Fibroblast of skin of left quadriceps (primary cell): Measurements from ENCODE around the gene ASTL.
"Not testable (repeated sequence)": the region's sequence is repeated elsewhere in the genome, so short reads cannot be mapped to it uniquely, and the experiment has no call there.

Source experiments
- DNase-seq, 2 experiments: peaks; one replicate each; pipeline ENCODE4 v3.0.0-alpha.2; 2013; ENCODE audit warnings: low read depth in 2 of 2

Gene ASTL

DNA sequence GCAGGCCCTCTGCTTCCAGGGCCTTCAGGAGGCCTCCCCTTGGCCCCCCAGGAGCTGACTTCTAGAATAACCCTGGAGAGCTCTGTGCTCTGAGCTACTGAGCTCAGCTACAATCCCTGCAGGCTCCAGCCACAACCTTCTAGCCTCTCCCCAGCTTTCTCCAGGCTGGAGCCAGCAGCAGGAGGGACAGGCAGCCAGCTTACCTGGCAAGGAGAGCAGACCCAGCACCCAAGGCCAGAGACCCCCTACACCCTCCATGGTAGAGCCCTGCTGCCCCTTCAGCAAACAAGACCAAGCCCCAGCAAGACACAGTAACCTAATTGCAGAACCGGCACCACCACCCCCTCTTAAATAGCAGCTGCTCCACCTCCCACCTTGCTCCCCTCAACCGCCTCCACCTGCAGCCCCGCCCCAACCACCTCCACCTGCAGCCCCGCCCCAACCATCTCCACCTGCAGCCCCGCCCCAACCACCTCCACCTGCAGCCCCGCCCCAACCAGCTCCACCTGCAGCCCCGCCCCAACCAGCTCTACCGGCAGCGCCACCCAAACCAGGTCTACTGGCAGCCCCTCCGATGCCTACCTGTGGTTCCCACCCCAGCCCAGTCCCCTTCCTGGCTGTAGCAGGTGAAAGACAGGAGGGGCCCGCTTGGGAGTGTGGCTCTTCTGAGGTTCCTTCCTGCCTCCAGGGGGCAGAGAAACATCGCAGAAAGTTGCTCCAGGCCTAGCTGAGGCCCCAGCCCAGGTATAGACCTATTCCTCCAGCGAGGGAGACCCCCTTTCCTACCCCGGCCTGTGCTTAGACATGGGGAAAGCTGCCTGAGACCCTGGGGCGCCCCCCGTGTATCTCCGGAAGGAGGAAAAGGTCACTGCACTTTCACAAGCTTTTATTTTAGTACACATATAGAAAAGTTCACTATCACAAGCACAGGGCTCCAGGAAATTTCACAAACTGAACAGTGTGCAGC, at the start of gene ASTL:
Gene ASTL, minus strand, starts transcription at position 324 of the 967 bp plus-strand sequence. Its CDS starts 66 bp downstream, at position 258.
- no peak for DNase-seq

DNA sequence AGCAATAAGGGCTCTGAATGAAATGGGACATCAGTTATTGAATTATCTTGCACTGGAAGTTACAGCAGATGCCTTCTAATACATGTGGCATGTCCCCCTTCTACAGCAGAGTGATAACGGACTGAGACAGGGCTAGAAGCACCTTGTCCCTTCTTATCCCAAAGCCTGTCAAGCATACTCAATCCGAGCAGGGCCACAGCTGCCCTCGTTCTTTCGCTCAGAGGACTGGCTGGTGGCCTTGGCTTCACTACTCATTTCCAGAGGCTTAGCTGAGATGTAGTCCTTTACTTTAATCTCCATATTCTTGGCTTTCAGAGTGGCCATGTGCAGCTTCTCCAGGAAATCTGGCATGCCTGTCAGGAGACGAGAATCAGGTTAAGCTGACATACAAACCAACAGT, 48.3 kb upstream of the ASTL start:
- DNase-seq, result no peak

DNA sequence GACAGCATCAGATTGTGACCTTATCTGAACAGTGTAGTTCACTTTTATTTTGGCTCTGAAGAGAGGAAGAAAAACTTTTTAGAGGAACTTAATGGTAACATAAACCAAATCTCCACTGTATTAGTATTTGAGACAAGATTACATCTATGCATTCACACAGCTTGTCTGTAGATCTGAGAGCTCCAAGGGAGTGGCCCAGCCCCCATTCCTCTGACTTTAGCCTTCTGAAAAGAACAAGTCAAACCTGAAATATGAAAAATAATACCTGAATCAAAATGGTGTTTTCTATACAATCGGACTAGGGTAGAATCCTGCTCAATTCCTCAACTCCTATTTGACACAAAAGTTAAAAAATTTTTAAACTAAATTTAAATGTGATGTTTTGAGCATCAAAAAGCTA, 47.2 kb upstream of the ASTL start:
- DNase-seq, result no peak

DNA sequence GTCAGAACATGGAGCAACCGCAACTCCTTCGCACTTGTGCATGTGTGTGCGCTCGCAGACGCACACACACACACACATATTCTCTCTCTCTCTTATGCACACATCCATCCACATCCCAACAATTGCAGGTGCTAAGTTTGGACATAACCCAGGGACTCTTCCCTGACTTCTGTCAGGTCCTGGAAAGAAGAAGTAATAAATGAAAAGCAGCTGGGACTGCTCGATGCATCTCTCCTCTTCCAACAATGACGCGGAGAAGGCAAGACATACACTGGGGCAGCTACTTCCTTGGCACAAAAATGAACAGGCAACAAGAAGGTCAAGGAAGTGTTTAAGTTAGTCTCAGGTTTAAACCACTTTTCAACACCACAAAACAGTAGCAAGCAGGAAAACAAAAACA, 46.7 kb upstream of the ASTL start:
- DNase-seq, result no peak

DNA sequence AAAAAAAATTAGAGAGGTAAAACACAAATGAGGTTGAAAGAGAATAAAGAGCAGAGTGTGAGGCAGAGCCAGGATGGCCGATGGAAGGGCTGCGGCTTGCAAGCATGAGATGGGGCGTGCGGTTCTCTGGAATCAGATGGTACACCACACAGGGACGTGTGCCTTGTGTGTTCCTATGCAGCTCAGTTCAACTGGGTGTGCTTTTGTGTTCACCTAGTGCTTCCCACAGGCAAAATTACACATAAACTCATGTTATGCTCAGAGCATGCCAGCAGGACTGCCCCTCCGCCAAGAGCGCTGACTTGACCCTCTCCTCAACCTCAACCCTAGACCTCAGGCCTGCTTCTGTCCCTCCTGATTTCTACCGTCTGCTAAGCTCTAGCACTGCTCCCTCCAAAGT, 45.9 kb upstream of the ASTL start:
- no peak for DNase-seq

DNA sequence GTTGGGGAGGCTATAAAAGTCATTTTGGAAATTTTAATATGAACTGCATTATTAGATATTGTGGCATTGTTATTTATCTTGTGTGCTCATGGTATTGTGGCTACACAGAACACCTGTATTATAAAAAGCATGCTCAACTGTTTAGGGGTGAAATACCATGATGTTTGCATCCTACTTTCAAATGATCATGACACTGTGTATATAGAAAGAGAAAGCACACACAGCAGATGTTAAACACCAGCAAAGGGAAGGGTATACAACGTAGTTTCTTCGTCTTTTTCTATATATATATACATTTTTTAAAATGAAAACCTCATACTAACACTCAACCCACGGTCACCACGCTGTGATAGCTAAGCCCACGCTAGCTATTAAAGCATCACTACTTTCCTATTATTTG, 43.2 kb upstream of the ASTL start:
- no peak for DNase-seq

DNA sequence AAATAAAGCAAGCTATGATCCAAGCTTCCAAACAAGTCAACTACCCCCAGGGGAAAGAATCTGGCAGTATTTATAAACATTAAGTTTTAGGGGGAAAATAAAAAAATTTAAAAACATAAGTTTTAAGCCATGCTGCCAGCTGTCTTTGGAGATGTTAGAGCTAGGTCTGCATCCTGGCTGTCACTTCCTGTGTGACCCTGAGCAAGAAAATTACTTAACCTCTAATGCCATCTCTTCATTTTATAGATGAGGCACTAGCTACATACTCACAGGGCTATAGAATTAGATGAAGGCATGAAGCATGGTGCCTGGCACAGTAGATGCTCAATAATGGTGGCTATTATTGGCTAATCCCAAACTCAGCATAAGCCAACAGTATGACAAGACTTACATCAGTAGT, 42.2 kb upstream of the ASTL start:
- no peak for DNase-seq

DNA sequence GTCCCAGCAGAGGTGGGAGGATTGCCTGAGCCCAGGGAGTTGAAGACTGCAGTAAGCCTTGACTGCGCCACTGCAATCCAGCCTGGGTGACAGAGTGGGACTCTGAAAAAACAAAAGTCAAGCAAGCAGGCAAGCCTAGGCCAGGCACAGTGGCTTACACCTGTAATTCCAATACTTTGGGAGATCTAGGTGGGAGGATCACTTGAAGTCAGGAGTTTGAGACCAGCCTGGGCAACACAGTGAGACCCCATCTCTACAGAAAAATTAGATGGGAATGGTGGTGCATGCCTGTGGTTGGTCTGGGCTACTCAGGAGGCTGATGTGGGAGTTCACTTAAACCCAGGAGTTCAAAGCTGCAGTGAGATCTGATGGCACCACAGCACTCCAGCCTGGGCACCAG, 41.7 kb upstream of the ASTL start:
- no peak for DNase-seq

DNA sequence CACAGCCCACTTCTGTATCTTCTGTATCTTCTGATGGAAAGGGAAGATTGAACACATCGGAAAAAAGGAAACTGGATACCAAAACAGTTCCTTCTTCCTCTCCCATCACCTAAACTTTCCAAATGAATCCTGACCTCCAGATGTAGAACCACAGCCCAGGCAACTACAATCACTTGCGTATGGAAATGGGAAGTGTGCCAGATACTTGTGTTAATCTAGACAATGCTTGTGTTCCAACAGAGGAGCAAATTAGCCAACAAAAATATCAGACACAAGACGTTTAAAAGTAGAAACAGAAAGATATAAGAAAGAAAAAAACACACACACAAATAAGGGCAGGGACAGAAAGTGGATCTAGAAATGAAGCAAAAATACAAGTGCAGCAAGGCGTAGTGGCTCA, 38.4 kb upstream of the ASTL start:
- no peak for DNase-seq

DNA sequence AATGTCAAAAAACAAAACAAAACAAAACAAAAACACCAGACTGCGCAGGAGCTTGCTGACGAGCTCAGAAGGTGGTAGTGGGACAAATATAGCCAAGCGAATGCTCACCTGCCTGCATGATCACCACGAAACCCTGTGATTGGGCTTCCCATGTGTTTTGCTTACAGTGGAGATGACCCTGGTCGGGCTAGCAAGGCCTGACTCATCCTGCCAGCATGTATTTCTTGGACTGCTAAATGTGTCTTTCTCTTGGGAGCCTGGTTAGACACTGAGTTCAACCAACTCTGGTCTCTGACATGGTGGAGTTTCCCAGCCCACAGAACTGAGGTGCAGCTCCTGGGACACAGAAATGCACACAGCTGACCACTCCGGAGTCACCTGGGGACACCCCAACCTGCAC, 37.6 kb upstream of the ASTL start:
- DNase-seq, result no peak

DNA sequence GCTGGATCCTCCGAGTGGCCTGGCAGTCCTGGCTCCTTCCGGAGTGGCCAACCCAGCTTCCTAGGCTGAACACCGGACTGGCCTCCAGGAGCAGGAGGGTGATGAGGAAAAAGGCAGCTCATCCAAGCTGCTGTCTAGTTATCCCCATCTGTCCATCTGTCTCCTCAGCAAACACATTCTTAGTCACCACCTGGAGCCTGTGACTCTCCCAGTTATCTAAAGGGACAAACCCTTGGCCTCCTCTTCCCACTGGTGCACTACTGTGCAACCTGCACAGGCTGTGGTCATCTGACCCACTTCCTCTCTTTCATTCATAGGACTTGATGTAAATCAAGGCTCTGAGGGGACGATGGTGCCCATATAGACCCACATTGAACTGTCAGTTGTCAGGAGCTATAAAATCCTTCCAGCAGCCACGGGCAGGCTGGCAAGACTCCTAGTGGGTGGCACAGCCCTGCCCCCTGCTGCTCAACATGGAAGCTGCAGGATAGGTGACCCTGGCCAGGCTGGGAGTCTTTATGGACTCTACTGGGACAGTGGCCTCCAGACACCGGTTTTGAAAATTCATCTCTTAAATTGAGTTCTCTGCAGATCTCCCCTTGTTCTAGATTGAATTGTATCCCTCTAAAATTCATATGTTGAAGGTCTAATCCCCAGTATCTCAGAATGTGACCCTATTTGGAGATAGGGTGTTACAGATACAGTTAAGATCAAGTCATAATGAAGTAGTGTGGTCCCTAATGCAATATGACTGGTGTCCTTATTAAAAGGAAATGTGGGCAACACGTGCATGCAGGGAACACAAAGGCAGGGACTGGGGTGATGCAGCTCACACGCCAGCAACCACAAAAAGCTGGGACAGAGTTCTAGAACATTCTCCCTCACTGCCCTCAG, 36.2 kb upstream of the ASTL start:
- DNase-seq, result no peak

DNA sequence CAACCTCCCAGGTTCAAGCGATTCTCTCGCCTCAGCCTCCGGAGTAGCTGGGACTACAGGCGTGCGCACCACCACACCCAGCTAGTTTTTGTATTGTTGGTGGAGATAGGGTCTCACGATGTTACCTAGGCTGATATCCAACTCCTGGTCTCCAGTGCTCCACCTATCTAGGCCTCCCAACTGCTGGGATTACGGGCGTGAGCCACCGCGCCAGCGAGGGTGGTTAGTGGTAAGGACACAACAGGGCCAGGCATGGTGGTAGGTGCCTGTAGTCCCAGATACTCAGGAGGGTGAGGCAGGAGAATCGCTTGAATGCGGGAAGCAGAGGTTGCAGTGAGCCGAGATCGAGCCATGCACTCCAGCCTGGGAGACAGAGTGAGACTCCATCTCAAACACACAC, 33.5 kb upstream of the ASTL start:
- DNase-seq, result no peak

DNA sequence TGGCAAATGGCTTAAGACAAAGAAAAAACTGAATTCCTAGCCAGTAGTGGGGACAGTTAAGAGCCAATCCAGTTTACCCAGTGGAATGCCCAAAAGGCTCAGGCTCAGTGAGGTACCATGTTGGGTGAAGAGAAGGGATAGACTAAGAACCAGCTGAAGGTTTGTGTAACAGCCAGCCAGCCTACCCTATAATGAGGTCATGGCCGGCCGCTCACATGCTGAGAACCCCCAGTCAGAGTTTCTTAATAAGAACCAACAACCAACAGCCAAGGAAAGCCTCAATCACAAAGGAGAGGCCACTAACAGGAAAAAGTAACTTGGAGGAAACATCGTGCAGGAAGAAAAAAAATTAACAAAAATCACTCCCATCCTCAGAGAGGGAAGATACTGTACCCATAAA, 32.3 kb upstream of the ASTL start:
- no peak for DNase-seq

DNA sequence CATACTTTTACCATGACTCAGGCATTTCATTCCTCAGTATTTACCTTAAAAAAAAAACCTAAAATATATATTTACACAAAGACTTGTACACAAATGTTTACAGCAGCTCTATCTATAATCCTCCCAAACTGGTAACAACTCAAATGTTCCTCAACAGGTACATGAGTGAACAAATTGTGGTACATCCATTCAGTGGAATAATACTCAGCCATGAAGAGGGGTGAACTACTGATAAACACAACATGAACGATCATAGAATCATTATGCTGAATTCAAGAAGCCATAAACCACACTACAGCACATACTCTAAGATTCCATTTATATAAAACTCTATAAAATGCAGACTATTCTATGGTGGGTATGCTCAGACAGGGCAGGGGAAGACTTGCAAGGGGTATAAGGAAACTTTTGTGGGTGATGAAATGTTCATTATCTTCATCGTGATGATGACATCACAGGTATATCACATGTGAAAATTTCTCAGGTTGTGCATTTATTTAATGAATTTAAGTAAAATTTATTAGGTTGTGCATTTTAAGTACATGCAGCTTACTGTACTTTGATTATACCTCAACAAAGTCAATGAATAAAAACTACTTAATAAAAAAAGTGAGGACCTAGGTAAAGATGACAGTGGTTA, 31.7 kb upstream of the ASTL start:
- no peak for DNase-seq

DNA sequence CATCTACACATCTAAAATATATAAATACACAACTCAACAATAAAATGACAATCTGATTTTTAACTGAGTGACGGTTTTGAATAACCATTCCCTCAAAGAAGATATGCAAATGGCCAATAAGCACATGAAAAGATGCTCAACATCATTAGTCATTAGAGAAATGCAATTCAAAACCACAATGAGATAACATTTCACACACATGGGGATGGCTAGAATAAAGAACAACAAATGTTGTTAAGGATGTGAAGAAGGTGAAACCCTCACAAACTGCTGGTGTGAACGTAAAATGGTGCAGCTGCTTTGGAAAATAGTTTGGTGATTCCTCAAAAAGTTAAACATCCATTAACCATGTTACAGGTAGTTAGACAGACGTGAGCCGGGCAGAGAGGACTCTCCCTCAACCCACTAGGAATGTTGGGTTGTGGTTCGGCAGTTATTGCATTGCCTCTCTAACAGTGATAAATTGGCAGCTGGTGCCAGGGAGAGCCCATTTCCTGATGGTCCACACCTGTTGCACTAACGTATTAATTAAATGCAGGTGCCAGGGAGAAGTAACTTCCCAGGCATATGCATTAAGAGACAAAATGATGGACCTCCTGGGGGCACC, 29.2 kb upstream of the ASTL start:
- DNase-seq, result no peak

DNA sequence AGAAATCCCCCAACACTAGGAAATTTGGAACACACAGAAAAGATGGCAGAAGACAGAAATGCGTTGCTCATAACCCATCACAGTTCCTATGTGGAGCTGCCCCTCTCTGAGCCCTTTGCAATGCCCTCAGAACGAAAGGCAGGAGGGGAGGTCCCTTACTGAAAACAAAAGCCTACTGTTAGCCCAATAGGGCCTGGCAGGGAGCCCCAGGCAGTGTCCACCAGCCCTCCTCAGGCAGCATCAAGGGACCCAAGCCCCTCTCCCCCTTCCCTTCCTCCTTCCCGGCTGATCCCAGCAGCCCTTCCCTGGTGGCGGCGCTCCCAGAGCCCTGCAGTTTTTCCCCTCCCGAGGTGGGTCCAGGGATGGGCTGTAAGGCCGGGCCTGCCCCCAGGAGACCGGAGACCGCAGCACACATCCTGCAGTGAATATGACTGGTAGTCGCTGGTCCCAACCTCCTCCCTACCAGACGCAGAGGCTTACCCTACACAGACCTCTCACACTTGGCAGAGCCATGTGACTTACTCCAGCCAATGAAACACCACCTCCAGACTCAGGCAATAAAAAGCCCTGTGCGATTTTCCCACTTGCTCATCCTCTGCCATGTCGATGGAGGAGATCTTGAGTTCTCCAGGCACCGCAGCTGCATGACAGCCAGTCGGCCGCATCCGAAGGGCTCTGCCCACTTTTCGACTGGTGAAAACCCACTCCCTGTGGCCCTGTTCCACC, 26.3 kb upstream of the ASTL start:
- DNase-seq, result no peak

DNA sequence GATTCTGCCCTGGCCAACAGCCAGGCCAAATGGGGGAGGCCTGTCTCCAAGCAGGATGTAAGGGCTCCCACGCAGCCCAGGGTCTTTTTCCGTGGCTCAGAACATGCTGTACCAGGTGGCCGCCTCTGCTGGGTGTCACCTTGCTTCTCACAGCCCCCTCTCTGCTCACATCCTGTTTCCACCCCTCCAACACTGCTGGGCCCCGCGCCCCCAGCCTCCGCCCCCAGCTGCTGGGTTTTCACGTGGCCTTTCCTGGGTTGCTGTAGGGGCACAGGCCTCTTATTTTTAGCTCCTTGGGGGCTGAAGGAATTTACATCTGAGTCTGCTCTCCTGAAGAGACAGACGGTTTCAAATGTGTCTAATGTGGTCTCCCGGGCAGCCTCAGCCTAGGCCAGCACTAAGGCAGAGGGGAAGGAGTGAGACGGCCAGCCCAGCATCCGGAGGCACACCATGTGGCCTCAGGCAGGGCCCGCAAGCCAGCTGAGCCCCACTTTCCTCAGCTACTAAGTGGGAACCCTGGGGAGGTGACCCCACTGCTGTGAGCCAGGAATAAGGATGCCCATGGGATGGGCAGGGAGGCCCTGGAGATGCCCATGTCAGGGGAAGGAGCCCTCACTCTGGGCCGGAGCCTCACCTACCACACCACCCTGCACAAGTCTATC, 25.6 kb upstream of the ASTL start:
- no peak for DNase-seq

DNA sequence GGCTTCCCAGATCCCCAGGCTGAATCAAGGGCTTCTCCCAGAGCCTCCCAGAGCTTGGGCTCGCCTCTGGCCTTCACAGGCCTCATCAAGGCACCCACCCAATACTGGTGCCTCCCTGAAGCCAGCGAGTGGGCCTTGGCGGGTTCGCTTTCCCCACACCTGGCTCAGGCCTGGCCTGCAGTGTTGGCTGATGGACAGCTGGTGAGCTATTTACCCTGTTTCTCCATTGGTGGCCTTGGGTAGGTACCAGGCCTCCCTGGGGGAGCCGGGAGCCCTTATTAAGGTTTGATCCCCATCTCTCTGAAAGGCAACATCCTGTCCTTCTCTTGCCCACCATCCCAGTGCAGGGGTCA, 25.1 kb upstream of the ASTL start:
- no peak for DNase-seq

DNA sequence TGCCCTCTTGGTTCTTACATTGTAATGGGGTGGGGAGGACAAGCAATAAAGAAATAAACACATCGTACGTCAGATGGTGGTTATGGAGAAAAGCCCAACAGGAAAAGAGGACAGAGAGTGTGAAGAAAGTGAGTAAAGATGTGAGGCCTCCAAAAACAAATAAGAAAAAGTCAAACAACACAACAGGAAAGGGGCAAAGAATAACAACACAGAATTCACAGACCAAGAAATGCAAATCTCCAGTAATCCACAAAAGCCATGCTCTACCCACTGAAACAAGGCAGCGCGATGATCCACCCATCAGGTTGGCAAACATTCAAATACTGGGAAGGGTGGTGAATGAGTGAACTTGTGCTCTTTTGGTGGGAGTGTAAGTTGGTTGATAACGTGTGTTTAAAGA, 23.6 kb upstream of the ASTL start:
- DNase-seq, result no peak

DNA sequence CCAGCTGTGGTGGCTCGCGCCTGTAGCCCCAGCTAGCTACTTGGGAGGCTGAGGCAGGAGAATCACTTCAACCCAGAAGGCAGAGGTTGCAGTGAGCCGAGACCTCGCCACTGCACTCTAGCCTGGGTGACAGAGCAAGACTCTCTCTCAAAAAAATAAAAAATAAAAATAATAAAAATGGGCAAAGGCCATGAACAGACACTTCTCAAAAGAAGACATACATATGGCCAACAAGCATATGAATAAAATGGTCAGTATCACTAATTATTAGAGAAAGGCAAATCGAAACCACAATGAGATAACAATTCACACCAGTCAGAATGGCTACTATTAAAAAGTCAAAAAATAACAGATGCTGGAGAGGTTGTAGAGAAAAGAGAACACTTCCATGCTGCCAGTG, 22.1 kb upstream of the ASTL start:
- not testable (repeated sequence) for DNase-seq
